Measurements from ENCODE around the gene SLC51A.
"Not testable (repeated sequence)": the region's sequence is repeated elsewhere in the genome, so short reads cannot be mapped to it uniquely, and the experiment has no call there.

SLC51A gene

DNA sequence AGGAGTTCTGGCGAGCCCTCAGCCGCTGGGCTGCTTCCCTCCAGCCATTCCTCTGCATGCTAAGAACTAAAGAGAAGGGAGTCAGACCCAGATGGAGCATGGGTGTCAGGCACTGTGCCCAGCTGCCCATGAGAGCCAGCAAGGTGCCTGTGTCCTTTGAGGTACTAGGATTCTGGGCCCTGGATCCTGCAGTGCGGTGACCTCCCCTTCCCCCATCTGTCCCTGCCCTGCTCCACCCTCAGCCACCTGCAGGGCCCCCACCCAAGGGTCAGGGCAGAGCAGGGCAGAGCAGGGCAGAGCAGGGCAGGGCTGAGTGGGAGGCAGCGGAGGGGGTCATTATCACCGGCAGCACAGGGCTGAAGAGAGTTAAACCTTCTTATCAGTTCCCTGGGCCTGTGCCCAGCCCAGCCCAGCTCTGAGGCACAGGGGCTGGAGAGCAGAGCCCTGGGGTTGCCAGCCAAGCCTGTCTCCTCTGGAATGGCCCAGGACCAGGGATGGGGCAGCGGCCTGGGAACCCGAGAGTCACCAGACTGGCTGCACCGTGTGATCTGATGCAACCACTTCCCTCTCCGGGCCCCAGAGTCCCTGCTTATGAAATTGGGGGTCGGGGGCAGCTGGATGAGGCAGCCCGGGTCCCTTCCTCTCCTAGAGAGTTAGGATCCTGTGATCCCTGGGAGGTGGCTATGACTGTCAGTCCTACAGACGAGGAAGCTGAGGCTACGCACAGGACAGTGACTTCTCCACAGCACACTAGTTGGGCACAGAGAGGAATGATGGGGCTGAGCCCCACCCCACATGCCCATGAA, 22.4 kb upstream of the SLC51A start:
- no peak for FAIRE-seq

- FAIRE-seq, result no peak
Measured at GRCh38 chr3:196194542-196194915, 21.8 kb upstream of the SLC51A start.

DNA sequence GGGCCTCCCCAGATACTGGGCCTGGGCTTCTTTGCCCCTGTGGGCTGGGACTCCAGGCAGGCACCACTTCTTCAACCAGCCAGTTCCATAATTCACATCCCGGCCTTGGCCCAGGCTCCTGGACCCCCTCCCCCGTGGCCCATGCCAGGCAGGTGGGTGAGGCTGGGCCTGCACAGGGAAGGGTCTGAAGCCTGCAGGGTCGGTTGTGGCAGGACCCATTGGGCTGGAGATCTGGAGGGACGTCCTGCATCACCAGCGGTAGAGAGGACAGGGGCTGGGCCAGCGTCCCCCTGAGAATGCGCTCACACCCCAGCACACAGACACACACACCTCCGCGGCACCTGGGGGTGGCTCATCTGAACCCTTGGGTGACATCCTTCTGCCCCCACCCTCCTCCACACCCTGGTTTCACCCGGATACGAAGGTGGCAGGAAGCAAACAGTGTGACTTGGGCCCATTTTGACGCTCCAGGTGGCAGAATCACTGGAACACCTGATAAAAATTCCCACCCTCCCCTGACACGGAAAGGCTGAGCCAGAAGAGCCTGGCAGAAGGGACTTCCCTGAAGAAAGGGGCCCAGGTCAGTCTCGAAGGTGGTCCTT, 20.6 kb upstream of the SLC51A start:
- no peak for FAIRE-seq

DNA sequence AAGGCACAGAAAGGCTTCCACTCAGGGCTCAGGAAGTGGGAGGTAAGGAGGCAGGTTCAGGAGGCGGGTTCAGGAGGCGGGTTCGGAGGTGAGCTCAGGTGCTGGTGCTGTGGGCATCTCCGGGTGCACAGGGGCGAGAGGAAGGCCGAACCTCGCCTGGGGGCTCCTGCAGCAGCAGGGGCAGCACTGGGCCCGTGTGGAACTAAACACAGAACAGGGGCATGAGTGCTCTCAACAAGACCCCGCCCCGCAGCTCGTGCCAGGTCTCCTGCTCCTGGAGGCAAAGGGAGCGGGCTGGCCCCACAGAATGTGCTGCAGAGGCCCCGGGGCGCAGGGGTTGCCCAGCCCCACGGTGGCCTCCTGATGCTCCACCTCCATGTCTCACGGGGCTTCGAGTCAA, 18.8 kb upstream of the SLC51A start:
- FAIRE-seq, result no peak

- FAIRE-seq, result no peak
Measured at GRCh38 chr3:196198081-196198675, 18.2 kb upstream of the SLC51A start.

GRCh38 chr3:196198771-196199753, 17.3 kb upstream of the SLC51A start:
- FAIRE-seq, result no peak

- no peak for FAIRE-seq
Measured at GRCh38 chr3:196202516-196202970, 13.8 kb upstream of the SLC51A start.

GRCh38 chr3:196203846-196204245, 12.5 kb upstream of the SLC51A start:
- no peak for FAIRE-seq

GRCh38 chr3:196205442-196206205, 10.7 kb upstream of the SLC51A start:
- not testable (repeated sequence) for FAIRE-seq

DNA sequence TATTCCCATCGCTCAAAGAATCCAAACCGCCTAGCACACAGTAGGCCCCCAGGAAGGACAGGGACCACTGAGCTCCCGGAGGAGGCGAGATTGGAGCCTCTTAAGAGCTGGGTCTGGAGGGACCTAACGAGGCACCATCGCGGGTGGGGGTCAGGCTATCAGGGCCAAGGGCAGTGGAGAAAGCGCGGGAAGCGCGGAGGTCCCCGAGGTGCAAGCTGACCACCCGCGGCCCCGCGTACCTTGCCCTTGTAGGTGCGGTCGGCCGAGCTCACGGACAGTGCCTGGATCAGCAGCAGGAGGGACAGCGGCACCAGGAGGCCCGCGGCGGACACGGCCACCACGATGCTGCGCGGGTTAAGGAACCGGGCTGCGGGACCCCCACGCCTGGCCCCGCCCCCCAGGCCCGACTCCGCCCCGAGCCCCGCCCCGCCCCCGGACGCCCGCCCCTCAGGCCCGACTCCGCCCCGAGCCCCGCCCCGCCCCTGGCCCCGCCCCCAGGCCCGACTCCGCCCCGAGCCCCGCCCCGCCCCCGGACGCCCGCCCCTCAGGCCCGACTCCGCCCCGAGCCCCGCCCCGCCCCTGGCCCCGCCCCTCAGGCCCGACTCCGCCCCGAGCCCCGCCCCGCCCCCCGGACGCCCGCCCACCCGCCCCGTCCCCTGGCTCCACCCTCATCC, 9.0 kb upstream of the SLC51A start:
- FAIRE-seq, result no peak

DNA sequence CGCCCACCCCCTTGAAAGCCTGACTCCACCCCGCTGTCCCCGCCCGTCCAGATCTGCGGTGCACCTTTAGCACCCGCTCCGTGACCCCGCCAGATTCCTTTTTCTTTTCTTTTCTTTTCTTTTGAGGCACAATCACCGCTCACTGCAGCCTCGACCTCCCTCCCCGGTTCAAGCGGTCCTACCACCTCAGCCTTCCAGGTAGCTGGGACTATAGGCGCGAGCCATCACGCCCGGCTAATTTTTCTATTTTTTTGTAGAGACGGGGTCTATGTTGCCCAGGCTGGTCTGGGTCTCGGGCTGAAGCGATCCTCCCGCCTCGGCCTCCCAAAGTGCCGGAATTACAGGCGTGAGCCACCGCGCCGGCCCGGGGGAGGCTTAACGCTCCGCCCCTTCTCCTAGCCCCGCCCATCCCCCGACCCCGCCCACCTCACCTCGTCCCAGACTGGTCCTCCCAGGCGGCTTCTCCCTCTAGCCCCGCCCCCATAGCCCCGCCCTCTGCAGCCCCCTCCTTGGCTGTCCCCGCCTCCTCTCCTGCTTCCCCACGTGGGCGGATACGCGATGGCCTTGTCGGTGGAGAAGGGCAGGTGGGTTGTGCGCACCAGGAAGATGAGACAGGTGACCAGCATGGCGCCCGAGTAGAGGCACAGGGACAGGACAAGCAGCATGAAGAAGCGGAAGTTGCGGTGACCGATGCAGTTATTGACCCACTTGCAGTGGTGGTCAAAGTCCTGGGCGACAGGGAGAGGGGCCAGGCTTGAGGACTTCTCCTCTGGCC, 8.3 kb upstream of the SLC51A start:
- FAIRE-seq, result no peak

- no peak for FAIRE-seq
Measured at GRCh38 chr3:196208942-196209695, 7.2 kb upstream of the SLC51A start.

- FAIRE-seq, result not testable (repeated sequence)
Measured at GRCh38 chr3:196209944-196210672, 6.2 kb upstream of the SLC51A start.

DNA sequence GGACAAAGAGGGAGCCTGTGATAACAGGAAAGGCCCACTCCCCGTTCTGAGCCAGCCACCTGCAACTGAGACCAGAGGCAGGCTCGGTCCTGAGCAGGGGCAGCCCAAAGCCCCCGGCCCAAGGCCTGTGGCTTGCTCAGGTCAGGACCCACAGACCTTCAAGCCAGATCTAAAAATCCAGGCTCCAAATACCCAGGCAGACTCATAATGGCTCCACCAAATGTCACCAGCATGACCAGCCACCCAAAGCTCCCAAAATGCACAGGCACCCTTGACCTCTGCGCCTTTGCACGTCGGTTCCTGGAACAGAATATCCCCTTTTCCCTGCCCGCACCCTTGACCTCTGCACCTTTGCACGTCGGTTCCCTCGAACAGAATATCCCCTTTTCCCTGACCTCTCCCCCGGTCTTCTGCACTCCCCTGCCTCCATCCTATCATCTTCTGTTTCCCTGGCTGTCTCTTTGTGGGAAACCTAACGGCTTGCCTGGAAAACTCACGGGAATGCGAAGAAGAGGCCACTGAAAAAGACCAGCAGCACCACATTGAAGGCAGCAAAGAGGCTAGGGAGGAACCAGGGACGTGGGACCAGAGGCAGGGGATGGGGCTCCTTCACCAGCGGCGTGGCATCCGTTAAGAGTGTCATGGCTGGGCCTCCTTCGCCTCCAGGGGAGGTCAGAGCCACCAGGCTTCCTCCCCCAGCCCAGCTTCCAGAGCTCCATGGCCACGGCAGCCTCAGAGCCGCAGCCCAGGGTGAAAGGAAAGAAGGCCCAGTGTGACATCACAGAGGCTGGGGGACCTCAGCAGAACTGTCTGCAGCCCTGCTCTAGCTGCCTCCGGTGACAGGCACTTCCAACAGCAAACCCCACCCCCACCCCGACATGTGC, 5.4 kb upstream of the SLC51A start, which contains the start of gene ZDHHC19:
Gene ZDHHC19 (minus strand): TSS at position 728 of the 884 bp plus-strand sequence. CDS start 85 bp downstream, at position 643.
- no peak for FAIRE-seq

GRCh38 chr3:196214783-196215441, 1.4 kb upstream of the SLC51A start:
- FAIRE-seq, result no peak

DNA sequence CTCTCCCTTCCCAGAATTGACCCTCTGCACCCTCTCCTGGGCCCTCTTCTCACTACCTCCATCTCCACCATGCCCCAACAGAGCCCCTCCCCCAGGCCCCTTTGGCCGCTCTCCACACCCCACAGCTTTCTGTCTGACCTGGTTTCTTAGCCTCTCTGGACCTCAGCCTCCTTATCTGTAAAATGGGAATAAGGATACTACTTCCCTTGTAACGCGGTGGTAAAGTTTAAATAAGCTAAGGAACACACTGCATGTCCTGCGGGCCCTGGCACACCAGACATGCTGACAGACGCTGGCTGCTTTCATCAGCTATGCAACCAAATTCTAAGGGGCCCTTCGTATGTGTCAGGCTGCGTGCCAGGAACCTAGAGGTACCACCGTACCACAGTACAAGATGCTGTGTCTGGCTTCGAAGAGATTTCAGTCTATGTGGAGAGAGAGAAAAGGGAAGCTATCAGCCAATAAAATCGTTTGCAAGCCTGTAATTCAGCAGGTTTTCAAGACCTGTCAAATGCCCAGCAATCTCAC, 777 bp upstream of the SLC51A start:
- FAIRE-seq, result no peak

- FAIRE-seq, result no peak
Measured at GRCh38 chr3:196216681-196217211, 412 bp downstream of the SLC51A start.

Measured in G401.6 (cell line).